ENCODE data around the gene NEDD4L.

- TF ChIP-seq, protein P1, sequence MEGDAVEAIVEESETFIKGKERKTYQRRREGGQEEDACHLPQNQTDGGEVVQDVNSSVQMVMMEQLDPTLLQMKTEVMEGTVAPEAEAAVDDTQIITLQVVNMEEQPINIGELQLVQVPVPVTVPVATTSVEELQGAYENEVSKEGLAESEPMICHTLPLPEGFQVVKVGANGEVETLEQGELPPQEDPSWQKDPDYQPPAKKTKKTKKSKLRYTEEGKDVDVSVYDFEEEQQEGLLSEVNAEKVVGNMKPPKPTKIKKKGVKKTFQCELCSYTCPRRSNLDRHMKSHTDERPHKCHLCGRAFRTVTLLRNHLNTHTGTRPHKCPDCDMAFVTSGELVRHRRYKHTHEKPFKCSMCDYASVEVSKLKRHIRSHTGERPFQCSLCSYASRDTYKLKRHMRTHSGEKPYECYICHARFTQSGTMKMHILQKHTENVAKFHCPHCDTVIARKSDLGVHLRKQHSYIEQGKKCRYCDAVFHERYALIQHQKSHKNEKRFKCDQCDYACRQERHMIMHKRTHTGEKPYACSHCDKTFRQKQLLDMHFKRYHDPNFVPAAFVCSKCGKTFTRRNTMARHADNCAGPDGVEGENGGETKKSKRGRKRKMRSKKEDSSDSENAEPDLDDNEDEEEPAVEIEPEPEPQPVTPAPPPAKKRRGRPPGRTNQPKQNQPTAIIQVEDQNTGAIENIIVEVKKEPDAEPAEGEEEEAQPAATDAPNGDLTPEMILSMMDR (IDR thresholded peaks at IDR 0.05): peak; percentile 72 to 89 (median 86)
- no peak for TF ChIP-seq POLR2A (IDR thresholded peaks at IDR 0.05)
These were observed at the start of gene NEDD4L for GRCh38 chr18:58043491-58044369.

Measured in adrenal gland (tissue), 5 donors.